ENCODE results near the gene CDC42BPA.
"Not testable (repeated sequence)": the region's sequence is repeated elsewhere in the genome, so short reads cannot be mapped to it uniquely, and the experiment has no call there.

CDC42BPA gene

DNA sequence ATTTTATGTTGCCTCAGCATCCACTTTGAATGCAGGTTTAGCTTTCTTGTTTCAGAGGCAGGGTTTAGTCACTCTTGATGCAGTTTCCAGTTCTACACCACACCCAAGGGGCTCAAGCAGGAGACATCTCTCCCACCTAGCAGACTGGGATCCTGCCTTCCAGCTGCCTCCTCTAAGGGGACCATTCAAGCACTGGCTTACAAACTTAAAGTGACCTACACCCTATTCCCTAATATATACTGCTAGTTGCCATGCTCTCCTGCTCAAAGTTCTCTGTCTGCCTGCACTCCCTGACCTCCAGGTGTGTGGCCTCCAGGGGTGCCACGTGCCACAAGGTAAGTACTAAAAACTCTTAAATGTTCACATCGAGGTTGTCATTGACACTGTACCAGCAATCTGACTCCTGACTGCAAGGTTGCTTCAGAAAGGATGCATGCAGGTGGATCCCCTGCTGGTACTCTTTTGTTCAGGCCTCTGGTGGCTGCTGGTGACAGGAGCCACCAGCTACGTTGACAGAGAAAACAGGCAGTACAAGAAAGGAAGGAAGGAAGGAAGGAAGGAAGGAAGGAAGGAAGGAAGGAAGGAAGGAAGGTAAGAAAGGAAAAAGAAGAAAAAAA lies 192.3 kb downstream of the CDC42BPA start:
- no peak for DNase-seq (ENCODE audit: low spot score)

DNA sequence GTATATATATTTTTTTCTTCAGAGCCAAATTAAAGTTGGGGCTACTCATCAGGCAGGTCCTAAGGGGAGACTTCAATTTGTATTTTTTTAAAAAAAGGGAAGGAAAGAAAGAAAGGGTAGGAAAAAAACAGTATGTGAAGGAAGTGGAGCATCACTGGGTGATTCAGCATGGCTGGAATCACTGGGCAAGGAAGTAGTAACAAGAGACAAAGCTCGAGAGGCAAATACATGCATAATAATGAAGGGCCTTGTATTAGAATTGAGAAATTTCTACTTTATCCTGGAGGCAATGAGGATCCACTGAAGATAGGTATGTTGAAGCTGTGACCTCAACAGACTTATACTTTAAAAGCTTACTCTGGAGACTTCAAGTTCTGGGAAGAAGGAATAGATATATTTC lies 193.8 kb downstream of the CDC42BPA start:
- no peak for DNase-seq (ENCODE audit: low spot score)

- no peak for DNase-seq (ENCODE audit: low spot score)
These were observed 197.5 kb downstream of the CDC42BPA start for GRCh38 chr1:227120826-227121225.

GRCh38 chr1:227112538-227112937 lies 205.8 kb downstream of the CDC42BPA start:
- DNase-seq (ENCODE audit: low spot score), result no peak

GRCh38 chr1:227111782-227112181 lies 206.5 kb downstream of the CDC42BPA start:
- no peak for DNase-seq (ENCODE audit: low spot score)

- DNase-seq (ENCODE audit: low spot score), result not testable (repeated sequence)
These were observed 213.0 kb downstream of the CDC42BPA start for GRCh38 chr1:227105291-227105690.

DNA sequence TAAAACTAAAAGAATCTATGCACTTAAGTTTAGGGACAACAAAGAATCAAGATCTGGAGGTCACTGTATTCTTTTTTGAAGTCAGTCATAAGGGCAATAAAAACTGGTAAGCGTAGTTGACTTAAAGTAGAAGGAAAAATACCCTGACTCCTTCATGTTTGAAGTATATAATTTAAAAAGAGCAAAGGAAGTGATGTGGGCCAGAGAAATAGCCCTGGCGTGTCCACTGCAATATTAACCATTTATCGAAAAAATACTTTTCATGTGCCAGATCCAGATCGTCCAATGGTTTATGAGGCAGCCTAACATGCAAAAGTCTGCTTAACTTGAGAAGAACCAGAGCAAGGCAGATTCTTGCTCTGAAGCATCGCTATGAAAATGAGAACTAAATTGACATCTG lies 216.2 kb downstream of the CDC42BPA start:
- DNase-seq (ENCODE audit: low spot score), result no peak

- no peak for DNase-seq (ENCODE audit: low spot score)
These were observed 223.9 kb downstream of the CDC42BPA start for GRCh38 chr1:227094249-227094966.

DNA sequence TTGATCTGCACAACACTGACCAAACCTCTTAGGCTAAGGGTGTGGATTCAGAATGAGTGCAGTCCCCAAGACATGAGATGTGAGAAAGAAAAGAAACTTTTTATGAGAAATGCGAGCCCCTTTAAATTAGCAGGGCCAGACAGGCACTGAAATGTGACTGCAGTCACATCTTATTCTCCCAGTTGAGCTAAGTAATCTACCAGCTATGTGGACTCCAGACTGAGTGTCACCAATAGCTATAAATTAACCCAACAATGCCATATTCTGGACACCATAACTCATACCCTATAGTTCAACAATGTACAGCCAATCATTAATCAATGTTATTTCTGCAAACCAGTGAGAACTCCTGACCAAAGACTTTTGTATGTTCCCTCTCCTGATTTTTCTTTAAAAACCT lies 225.0 kb downstream of the CDC42BPA start:
- no peak for DNase-seq (ENCODE audit: low spot score)

DNA sequence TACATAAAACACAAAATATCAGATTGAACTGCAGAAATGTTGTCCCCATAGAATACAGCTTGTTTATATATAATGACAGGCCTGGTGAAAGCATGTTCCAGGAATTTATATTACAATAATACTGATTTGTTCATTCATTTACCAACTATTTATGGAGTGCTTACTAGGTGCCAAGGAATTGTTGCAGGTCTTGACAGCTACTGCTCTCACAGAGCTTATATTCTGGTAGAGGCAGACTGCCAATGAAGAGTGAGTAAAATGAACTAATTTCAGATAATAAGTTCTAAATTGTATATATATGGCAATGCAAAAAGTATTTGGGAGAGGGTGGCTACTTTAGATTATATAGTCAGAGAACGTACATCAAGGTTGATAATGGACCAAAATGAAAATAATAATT lies 226.2 kb downstream of the CDC42BPA start:
- no peak for DNase-seq (ENCODE audit: low spot score)

- DNase-seq (ENCODE audit: low spot score), result no peak
These were observed 231.7 kb downstream of the CDC42BPA start for GRCh38 chr1:227086636-227087035.

GRCh38 chr1:227082999-227083746 lies 235.1 kb downstream of the CDC42BPA start:
- DNase-seq (ENCODE audit: low spot score), result no peak

DNA sequence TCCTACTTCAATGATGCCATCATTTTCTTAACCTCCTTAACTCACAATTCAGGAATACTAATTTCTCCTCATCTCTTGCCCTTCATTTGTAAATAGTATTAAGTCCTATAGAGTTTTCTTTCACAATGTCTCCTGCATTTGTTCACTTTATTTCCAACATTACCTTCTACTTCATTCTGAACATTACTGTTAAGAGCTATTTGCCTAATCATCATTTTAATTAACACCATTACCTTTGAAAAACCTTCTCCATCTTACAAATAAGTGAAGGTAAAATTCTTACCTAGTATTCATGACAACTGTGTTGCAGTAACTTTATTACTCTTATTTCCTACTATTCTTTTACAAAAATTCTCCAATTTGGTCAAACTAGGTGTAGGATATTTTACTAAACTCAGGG lies 240.5 kb downstream of the CDC42BPA start:
- DNase-seq (ENCODE audit: low spot score), result no peak

DNA sequence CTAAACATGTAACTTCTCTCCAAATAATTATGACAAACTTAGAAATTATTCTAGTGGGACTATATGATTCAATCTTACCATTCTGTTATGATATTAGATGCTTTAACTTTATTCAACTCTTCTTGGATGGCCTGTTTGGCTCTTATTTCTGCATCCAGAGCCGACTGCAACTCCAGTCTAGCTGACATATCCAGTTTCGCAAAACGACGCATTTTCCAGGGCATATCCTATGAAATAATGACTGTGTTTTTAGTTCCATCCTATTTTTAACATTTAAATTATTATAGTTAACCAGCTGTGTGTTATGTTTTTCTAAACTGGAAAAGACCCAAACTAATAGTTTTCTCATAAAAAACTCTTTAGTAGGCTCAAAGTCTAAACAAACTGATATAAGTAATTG lies 244.5 kb downstream of the CDC42BPA start:
- no peak for DNase-seq (ENCODE audit: low spot score)

DNA sequence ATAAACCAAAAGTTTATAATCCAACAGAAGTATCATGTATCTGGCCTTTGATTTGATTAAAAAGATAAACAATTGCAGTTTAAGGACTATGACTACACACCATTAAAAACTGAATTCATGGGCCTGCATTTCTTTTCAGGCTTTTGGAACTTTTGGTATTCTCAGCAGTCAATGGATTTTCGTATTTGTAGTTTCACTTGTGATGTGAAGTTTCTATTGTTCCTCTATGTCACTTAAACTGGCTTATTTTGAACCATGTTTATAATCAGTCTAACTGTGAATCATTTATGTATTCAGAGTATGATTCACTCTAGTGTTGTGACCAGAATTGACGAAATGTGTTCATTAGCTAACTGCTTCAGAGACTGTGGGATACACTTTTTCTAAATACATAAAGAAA lies 245.3 kb downstream of the CDC42BPA start:
- peak; percentile 7 for DNase-seq (ENCODE audit: low spot score)

DNA sequence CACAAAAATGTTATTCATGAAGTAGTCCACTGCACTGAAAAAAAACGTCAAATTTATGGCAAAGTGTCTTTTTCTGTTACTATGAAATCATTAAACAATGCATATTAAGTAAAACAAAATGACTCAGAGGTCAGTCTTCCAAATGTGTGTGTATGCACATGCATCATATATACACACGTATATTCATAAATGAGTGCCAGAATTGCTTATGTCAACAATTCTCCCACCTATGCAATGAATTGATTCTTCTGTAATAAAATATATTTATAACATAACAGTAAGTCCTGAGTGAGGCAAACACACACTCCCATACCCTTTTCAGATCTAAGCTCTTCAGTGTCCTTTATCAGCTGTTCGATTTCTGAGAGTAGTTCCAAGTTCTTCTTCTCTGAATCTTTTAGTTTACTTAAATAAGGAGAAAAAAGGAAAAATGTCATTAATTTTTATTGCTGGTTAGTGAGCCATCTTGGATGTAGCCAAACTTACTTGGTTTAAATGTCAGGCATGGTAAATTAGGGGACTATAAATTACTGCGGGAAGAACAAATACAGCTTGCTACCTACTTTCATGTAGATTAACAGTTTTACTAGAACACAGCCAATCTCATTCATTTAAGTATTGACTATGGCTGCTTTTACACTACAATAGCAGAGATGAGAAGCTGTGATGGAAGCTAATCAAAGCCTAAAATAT lies 246.3 kb downstream of the CDC42BPA start:
- no peak for DNase-seq (ENCODE audit: low spot score)

DNA sequence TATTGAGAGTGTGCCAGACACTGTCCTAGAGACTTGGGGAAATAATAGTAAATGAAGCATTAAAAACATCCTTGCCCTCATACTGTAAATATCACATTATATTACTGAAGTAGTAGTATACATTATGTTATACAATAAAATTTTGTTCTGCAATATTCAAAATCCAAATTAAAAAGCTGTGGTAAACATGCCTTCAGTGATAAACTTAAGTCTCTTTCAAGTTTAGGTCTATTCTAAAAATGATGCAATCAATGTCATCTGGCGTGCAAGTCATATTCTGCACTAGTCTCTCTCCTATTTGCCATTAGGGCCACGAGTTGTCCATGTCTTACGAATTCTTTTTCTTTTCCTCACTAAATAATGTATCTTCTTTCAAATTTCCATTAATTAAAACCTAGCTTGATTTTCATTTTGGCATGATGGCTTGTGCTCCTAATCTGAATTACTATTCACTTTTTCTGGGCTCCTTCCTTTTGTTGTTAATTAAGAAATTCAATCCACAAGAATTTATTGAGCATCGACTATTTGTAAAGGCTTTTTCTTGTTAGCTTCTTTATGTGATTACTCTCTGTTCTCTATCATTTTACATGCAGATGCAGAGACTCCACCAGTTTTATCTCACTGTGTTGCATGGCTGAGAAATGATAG lies 247.5 kb downstream of the CDC42BPA start:
- no peak for DNase-seq (ENCODE audit: low spot score)

GRCh38 chr1:227069490-227069889 lies 248.8 kb downstream of the CDC42BPA start:
- DNase-seq (ENCODE audit: low spot score), result no peak

DNA sequence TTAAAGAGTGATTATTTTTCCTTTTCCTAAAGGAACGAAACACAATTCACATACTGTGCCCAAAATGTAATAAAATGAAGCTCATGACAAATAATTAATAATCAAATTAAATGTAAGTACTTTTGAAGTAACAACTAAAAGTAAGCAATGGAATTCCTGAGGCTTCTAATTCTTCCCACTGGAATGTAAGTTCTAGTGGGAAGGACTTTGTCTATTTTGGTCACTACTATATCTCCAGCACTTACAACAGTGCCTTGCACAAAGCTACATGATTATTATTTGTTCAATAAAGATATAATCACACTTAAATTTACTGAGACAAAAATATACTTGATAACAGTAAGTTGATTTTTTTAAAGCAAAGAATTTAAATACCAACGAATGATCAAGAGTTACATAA lies 249.4 kb downstream of the CDC42BPA start:
- DNase-seq (ENCODE audit: low spot score), result no peak

GRCh38 chr1:227066999-227067398 lies 251.3 kb downstream of the CDC42BPA start:
- DNase-seq (ENCODE audit: low spot score), result no peak

DNA sequence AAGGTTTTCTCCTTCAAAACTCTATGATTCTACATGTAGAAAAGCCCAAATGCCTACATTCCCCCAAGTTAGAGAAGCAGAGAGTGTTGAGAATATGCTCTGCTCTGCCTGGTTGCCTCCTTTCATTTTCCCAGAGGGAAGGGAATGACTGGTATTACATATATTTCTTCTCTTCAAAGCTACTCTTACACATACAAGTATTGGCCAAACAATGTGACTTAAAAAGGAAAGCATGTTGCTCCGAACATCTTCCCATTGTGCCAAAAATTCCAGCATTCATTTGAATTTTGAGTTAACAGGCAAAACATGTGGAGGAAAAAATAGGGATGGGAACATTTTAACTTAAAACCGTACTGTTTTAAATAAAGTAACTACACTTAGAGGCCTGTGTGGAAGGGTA lies 253.0 kb downstream of the CDC42BPA start:
- DNase-seq (ENCODE audit: low spot score), result no peak

GRCh38 chr1:227062306-227062705 lies 256.0 kb downstream of the CDC42BPA start:
- DNase-seq (ENCODE audit: low spot score), result no peak
